ENCODE results near the gene HNMT. TPM values are rescaled to one million over a fixed set of nuclear protein-coding genes. Genes with fewer than 3 reads are reported as not detected.

HNMT gene
- total and polyA plus RNA-seq, 9 donors, result 56.3 to 140 (median 76.5) TPM

DNA sequence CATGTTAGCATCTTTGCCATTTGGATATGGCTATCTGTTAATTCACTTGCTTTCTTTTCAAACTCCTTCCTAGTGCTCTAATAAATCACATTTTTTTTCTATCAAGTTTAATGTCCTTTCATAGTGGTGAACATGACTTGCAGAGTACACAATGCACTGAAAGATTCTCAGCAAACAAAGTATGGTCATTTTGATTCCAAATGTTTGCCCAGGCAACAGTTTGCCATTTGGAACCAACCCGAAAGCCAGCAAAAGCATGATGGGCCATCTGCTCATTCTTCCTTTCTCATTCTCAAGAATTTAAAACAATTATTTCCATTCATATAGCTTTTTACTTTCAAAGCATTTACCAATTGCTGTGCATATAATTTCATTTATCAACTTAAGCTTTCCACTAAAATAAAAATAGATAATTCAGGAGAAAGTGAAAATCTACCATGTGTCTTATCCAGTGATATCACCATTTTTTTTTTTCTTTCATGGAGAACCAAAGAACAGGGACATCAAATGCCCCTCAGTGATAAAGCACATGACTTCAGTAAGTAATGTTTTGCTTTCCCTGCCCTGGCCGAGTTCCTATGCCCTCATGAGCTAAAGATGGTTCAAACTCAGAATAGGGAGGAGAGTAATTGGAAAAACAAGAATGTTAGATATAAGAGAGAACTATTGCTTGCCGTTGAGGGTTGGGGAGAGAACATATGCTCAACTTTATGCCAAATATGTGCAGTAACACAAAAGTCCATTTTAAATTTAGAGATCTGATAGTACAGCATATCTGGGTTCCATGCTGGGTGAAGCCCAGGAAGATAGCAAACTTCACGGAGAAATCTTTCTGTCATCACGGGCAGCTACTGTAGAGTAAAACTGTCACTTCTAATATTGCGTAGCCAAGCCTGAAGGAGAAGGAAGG lies 62.1 kb downstream of the HNMT start:
- Histone ChIP-seq H3K4me3 (no peak overlapping the region), H3K36me3 (no peaks in the 10 kb centered on the region), H3K4me1 (ENCODE audit: insufficient read depth) (no peaks in the 10 kb centered on the region), H3K27me3 (no peaks in the 10 kb centered on the region), H3K9me3 (no peaks in the 10 kb centered on the region), H3K27ac (no peak overlapping the region)
- TF ChIP-seq EP300 (IDR thresholded peaks at IDR 0.05) (no peak), POLR2A (IDR thresholded peaks at IDR 0.05) (no peak)
- TF ChIP-seq, protein P1, sequence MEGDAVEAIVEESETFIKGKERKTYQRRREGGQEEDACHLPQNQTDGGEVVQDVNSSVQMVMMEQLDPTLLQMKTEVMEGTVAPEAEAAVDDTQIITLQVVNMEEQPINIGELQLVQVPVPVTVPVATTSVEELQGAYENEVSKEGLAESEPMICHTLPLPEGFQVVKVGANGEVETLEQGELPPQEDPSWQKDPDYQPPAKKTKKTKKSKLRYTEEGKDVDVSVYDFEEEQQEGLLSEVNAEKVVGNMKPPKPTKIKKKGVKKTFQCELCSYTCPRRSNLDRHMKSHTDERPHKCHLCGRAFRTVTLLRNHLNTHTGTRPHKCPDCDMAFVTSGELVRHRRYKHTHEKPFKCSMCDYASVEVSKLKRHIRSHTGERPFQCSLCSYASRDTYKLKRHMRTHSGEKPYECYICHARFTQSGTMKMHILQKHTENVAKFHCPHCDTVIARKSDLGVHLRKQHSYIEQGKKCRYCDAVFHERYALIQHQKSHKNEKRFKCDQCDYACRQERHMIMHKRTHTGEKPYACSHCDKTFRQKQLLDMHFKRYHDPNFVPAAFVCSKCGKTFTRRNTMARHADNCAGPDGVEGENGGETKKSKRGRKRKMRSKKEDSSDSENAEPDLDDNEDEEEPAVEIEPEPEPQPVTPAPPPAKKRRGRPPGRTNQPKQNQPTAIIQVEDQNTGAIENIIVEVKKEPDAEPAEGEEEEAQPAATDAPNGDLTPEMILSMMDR (IDR thresholded peaks at IDR 0.05), result no peak
- DNase-seq, result no peak
- intact Hi-C loops (cut with DNase I), result no loop called here
- WGBS, 3 donors, result 82 to 88% (median 86%) methylated on average over 6 of the region's 6 CpGs

DNA sequence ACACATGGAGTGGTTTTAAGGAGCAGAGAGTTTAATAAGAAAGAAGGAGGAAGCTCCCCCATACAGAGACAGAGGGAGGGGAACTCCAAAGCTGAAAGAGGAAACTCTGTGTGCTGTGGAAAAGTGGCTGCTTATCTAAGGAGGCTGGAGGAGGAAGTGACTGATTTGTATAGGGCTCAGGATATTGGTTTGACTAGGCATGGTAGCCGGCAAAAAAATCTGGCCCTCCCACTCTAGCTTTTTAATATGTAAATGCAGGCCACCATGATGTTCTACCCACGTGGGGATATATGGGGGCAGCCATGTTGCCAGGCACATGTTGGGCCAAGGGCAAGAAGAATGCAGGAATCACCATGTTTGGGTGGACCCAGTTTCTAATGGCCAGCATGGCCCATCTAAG lies 64.3 kb downstream of the HNMT start:
- Histone ChIP-seq H3K4me1 (ENCODE audit: insufficient read depth) (no peaks in the 10 kb centered on the region), H3K36me3 (no peaks in the 10 kb centered on the region), H3K4me3 (no peak overlapping the region), H3K27me3 (no peaks in the 10 kb centered on the region), H3K27ac (no peak overlapping the region), H3K9me3 (no peaks in the 10 kb centered on the region)
- no peak for DNase-seq
- TF ChIP-seq, protein P1 (IDR thresholded peaks at IDR 0.05), result no peak
- TF ChIP-seq POLR2A (IDR thresholded peaks at IDR 0.05), result no peak
- TF ChIP-seq EP300 (IDR thresholded peaks at IDR 0.05), result no peak
- WGBS, 3 donors, result 66 to 93% (median 77%) methylated on average over 2 of the region's 2 CpGs
- intact Hi-C loops (cut with DNase I), result no loop called here

DNA sequence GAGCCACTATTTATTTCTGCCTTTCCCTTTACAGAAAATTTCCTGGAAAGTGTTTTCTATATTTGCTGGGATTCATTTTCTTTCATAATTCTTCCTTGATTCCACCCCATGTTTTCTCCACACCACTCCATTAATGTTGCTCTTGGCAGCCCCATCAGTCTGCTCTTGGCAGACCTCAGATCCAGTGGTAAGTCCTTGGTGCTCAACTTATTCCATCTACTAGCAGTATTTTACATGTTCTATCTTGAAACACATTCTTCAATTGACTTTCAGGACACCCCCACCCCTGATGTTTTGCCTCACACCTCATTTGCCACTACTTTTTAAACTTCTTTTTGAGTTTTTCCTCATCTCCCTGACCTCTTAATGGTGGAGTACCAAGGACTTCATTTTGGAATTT lies 65.0 kb downstream of the HNMT start:
- Histone ChIP-seq H3K9me3 (no peaks in the 10 kb centered on the region), H3K4me1 (ENCODE audit: insufficient read depth) (no peaks in the 10 kb centered on the region), H3K4me3 (no peak overlapping the region), H3K27me3 (no peaks in the 10 kb centered on the region), H3K27ac (no peak overlapping the region), H3K36me3 (no peaks in the 10 kb centered on the region)
- no peak for DNase-seq
- no peak for TF ChIP-seq EP300 (IDR thresholded peaks at IDR 0.05)
- TF ChIP-seq POLR2A (IDR thresholded peaks at IDR 0.05), result no peak
- TF ChIP-seq, protein P1 (IDR thresholded peaks at IDR 0.05), result no peak
- intact Hi-C loops (cut with DNase I), result no loop called here

DNA sequence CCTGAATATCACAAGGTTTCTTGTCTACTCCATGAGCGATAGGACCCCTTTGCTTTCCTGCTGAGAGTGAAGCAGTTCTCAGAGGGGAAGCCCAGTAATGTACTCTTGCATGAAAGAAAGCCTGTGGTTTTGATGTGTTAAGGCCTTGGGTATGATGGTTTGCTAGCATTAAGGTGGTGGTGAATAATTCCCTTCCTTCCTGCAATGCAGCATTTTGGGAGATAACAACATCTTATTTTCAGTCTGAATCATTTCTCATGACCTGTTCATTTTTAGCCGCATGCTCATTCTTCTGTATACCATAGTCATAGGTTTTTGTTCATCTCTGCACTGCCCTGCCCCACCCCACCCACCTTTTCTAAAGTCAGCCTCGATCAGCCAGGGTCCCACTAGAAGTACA lies 66.2 kb downstream of the HNMT start:
- TF ChIP-seq EP300 (IDR thresholded peaks at IDR 0.05), result no peak
- TF ChIP-seq, protein P1 (IDR thresholded peaks at IDR 0.05), result no peak
- no peak for TF ChIP-seq POLR2A (IDR thresholded peaks at IDR 0.05)
- DNase-seq, result no peak
- Histone ChIP-seq H3K4me3 (no peak overlapping the region), H3K4me1 (ENCODE audit: insufficient read depth) (no peaks in the 10 kb centered on the region), H3K27ac (no peak overlapping the region), H3K27me3 (no peaks in the 10 kb centered on the region), H3K9me3 (no peaks in the 10 kb centered on the region), H3K36me3 (no peaks in the 10 kb centered on the region)
- intact Hi-C loops (cut with DNase I), result no loop called here
- 88 to 94% (median 90%) methylated on average over 3 of the region's 3 CpGs for WGBS, 3 donors

All from ovary (tissue), 9 donors.